IMR-90 (cell line): ENCODE results near the gene EIF2S2.

Experiments
- FOS ChIP-seq: fragments of 150-350 bp; IDR thresholded peaks from 2 replicates; pipeline ENCODE4 v1.6.1; 2016; ENCODE audit warnings: low read depth, low read length
- POLR2A ChIP-seq: IDR thresholded peaks from 2 replicates; pipeline ENCODE4 v1.6.1; 2012; ENCODE audit warnings: mild to moderate bottlenecking, low read depth, low read length
- TF ChIP-seq, protein P1 (sequence below): conservative IDR thresholded peaks from 2 replicates; pipeline ENCODE4 v1.5.1; 2012; ENCODE audit warnings: mild to moderate bottlenecking, low read depth, low read length, improper control_type of control experiment

DNA sequence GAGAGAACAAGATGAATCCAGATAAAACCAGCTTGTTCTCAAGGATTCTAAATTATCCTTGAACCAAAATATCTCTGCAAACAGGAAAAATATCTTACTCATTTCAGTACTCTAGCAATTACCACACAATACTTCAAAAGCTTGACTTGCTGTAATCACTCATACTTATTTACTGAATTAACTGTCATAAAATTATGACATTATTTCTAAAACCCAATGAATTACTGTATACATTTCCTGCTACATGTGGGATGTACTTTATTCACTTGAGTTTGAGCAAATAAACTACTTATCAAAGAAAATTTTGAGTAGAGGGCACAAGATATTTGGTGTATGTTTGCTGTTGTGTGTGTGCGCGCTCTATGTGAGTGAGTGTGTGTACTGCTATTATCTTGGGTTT lies 9.7 kb downstream of the EIF2S2 start:
- TF ChIP-seq POLR2A, result no peak
- TF ChIP-seq, protein P1, sequence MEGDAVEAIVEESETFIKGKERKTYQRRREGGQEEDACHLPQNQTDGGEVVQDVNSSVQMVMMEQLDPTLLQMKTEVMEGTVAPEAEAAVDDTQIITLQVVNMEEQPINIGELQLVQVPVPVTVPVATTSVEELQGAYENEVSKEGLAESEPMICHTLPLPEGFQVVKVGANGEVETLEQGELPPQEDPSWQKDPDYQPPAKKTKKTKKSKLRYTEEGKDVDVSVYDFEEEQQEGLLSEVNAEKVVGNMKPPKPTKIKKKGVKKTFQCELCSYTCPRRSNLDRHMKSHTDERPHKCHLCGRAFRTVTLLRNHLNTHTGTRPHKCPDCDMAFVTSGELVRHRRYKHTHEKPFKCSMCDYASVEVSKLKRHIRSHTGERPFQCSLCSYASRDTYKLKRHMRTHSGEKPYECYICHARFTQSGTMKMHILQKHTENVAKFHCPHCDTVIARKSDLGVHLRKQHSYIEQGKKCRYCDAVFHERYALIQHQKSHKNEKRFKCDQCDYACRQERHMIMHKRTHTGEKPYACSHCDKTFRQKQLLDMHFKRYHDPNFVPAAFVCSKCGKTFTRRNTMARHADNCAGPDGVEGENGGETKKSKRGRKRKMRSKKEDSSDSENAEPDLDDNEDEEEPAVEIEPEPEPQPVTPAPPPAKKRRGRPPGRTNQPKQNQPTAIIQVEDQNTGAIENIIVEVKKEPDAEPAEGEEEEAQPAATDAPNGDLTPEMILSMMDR, result no peak
- no peak for TF ChIP-seq FOS
